HG02623 (cell line): ENCODE data around the gene CDCP1.

Source experiments
- ATAC-seq: cut with Tn5 transposase; IDR thresholded peaks from one replicate; pipeline ENCODE4 v1.9.1; 2021; ENCODE audit warnings: moderate library complexity; ENCODE audit not compliant: unreplicated experiment

CDCP1 gene

GRCh38 chr3:45140141-45140769, 5.9 kb downstream of the CDCP1 start:
- ATAC-seq = no peak

DNA sequence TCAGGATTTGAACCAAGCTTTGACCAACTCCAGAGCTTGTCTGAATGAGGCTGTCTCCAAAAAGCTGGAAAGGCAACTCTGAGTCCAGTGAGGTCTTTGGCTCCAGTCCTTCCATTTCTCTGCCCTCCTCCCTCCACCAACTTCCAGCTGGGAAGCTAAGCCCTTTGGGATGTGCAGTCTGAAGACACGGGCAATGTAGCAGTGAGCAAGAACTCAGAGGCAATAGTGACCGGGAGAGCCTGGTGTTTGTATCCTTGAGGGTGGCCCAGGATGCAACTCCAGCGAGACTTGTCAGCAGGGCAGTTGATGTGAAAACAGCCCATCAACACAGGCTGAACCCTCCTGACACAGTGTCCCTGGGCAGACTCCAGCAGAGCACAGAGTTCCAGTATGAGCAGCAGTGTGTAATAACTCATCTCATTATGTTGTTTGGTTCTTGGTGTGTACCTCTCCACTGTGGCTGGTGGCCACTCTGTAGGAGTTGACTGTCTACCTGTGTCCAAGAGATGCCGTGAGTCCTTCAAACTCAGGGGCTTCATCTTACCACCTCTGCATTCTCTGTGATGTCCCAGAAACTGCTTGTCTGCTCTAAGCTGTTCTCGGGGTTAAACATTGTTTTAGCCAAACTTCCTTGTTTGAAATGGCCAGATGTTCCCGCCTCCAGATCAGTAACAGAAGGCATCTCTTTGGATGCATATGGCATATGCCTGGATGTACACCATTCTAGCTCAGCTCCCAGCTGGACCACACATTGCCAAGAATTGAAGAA, 6.6 kb downstream of the CDCP1 start:
- no peak for ATAC-seq

DNA sequence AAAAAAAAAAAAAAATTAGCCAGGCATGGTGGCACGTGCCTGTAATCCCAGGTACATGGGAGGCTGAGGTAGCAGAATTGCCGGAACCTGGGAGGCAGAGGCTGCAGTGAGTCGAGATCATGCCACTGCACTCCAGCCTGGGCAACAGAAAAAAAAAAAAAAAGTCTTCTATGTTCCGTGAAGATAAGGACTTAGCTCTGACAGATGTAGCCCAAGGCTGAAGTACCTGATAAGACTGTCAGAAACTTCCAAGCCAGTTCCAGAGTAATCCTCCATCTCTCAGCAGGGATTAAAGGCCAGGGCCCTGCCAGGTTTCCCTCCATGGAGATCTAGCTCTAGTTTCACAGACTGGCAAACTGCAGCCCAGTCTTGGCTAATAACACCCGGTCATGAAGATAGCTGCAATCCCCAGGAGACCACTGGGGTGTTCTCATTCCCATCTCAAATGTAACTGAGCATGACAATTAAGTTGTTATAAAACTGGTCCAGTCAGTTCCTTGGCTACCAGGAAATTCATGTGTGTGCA, 8.5 kb downstream of the CDCP1 start:
- no peak for ATAC-seq

- ATAC-seq = no peak
Observed at GRCh38 chr3:45135959-45136358, 10.2 kb downstream of the CDCP1 start.

DNA sequence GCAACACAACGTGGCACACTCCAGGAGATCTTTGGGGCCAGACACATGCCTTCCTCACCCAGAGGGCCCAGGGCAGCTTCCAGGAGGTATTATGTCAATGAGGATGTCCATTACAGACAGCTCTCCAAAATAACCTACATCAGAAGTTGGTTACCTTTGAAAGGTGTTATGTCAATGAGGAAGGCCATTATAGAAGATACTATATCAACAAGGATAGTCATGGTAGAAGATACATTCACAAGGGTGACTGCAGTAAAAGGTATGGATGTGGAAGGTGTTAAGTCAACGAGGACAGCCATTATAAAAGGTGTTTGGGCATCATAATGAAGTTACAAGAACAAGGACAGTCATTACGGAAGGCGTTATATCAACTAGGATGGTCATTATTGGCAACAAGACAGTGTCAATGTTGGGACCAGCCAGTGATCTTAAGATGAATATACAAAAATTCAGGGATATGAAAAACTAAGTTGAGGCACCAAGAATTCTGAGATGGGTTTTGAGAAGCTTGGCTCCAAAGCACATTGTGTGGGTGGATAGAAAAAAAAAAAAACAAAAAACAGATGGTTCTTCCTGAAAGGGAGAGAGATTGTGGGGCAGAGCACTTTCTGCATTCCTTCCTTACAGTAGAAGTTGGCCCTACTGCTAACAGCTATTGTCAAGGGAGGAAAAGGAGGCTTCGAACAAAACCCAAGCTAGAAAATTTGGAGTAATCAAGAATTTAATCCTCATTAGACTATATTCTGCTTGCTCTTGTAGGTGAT, 11.2 kb downstream of the CDCP1 start:
- ATAC-seq = no peak

DNA sequence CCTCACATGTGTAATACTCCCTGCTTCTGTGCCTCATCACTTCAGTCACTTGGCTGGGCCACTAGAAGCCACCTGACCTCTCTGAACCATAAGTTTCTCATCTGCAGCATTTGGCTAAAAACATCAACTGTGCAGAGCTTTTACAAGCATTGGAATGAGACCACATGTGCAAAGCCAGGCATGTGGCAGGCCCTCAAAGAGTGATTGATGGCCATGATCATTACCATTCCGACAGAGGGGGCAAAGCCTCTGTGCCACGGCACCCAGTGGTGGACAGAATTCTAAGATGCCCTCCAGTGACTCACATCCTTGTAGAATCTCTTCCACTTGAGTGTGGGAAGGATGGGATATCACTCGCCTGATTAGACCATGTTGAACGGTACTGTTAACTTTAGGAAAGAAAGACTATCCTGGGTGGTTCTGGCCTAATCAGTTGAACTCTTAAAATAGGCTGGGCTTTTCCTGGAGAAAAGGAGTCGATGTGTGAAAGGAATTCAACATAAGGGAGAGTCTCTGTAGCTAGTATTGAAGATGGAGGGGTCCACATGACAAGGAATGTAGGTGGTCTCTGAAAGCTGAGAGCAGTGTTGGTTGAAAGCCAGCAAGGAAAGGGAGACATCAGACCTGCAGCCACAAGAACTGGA, 13.5 kb downstream of the CDCP1 start:
- no peak for ATAC-seq

DNA sequence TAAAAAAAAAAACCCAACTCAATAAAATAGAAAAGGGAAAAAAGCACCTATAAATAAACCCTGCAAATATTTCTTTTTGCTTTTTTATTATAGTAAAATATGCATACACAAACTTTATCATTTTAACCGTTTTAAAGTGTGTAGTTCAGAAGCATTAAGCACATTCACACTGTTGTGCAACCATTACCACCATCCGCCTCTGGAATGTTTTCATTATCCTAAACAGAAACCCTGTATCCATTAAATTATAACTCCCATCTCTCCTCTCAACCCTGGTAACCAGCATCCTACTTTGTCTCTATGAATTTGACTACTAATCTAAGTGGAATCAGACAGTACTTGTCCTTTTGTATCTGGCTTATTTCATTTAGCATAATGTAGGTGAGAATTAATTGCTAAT, 15.0 kb downstream of the CDCP1 start:
- no peak for ATAC-seq

GRCh38 chr3:45130476-45130875, 15.7 kb downstream of the CDCP1 start:
- ATAC-seq = no peak

- ATAC-seq = no peak
Observed at GRCh38 chr3:45128950-45129349, 17.2 kb downstream of the CDCP1 start.

DNA sequence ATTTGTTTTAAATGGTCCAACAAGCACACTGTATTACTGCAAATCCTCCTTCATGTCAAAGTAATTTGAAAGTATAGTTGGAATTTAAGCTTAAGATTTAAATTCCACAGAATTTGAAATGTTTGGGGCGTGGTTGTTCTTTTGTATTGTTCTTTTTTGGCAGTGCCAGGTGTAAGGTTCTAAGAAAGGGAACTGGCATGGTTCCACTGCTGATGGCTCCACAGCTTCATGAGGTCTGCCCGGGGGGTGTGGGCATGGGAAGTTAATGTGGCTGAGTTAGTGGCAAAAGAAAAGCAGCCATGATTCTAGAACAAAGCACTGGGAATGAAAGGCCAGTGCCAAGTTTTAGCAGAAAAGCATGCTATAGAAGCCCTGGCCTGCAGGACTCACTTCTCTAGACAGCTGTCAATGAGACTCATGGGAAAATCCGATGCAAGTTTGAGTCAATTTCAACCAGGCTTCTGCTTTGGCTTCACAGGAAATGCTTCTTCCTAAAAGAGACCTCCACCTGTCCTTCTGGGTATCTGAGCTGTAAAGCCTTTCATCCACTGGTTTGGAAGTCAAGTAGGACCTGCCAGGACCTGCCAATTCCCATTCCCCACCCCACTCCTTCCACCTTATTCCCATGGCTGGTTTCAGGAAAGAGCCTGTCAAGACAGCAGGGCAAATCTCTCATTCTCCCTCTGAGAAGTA, 18.9 kb downstream of the CDCP1 start:
- no peak for ATAC-seq

DNA sequence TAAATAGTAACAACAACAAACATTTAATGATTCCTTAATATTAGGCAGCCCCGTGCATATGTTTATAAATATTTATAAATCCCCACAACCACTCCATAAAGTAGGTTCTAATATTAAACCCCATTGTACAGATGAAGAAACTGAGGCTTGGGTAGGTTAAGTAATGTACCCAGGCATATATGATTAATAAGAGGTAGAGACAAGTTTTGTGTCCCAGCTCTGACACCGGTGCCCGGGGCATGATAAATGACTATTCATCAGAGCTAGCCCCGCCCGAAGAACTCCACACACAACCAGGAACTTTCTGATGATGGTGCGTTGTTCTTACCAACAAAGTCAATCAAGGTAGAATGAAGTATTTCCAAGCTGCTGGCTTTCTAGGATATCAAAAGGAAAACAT, 19.4 kb downstream of the CDCP1 start:
- ATAC-seq = no peak

DNA sequence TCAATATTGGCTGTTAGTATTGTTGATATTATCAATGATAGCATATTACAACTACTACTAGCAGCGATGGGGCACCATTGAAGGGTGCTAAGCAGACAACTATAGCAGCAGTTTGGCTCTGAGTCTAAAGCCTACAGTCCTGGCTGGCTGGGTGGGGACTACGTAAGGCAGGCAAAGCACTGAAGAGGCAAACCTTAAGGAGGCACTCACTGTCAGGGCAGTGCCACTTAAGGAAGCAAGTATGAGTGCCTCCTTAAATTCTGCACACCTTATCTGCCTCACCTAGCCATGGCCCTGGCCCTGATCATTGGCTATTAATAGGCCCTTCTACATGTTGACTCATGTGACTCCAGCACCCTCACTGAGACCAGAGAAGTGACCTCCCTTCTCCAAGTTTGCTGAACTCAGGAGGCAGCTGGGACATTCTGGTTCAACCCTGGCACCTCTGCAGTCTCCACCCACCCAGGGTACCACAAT, 20.6 kb downstream of the CDCP1 start:
- ATAC-seq = no peak

GRCh38 chr3:45124956-45125355, 21.2 kb downstream of the CDCP1 start:
- no peak for ATAC-seq

DNA sequence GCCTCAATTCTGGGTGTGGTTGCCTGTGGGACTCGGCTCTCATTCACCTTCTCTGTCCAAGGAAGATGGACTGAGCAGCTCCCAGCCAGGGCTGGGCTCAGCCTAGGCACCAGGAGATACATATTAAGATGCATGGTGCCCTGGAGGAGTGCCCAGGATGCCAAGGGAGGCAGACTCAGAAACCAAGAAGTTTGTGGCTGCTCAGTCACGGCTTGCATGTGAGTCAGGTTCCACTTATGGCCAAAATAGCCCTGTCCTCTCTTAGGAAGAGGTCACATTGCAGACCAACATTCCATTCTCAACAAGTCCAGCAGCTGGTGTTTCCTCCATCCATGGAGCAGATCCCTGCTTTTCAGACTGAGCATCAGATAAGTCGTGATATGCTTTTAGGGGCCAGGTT, 21.8 kb downstream of the CDCP1 start:
- ATAC-seq = no peak

GRCh38 chr3:45123581-45124269, 22.5 kb downstream of the CDCP1 start:
- no peak for ATAC-seq

- no peak for ATAC-seq
Observed at GRCh38 chr3:45123030-45123429, 23.1 kb downstream of the CDCP1 start.

GRCh38 chr3:45120359-45121158, 25.6 kb downstream of the CDCP1 start:
- no peak for ATAC-seq

DNA sequence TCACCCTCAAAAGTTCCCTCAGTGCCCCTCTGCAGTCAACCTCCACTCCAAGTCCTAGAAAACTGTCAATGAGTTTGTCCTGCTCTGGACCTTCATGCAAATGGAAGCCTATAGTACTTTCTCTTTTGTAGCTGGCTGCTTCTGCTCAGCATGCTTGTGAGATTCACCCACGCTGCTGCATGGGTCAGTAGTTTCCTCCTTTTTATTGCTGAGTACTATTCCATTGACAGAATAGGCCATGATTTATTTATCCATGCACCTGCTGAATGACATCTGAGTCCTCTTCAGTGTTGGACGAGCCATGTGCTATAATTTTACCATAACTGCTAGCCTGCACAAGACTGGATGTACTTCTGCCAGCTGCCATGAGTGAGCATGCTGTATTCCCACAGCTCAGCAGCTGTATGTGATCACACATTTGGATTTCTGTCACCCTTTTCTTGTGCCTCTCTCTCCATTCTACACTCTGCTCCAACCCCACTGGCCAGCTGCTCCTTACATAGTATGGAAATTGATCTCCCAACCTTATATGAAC, 26.3 kb downstream of the CDCP1 start:
- ATAC-seq = no peak

DNA sequence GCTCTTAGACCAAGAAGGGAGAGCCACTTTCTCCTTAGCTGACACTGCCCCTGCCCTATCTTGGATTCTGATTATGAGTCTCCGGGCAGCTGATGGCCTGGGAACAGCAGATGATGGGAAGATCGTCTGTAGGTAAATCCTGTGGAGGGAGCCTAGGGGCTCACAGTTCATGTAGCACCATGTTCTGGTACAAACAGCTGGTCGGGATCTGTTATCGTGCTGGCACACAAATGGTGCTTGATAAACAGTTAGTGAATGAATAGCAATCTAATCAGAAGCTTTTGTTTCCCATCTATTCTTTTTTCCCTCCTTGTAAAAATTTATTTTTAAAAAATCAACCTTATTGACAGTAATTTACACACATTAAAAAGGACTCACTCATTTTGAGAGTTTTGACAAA, 26.8 kb downstream of the CDCP1 start:
- ATAC-seq = no peak
